GM12878 (cell line): ENCODE measurements around the gene ADAMTS2. TPM values are rescaled to one million over a fixed set of nuclear protein-coding genes. Genes with fewer than 3 reads are reported as not detected.

ENCODE experiments used
- ATAC-seq: fragments of 200-7000 bp; cut with Tn5 transposase; 3 replicates; pipeline ENCODE4 v1.9.1; 2020; ENCODE audit warnings: mild to moderate bottlenecking, moderate library complexity
- BruUV-seq: library from RNA; stranded (reverse); fragments of 400-500 nt; replicated peaks from 2 replicates; lab custom pipeline; 2021; lab: Mats Ljungman, UMichigan
- CTCF ChIA-PET: fragments of 300-600 bp; sonication (Branson Sonifier 250); formaldehyde crosslinking; extraction: SDS; loops from one replicate; lab custom pipeline; 2021; ENCODE audit warnings: inconsistent platforms; lab: Yijun Ruan, JAX
- POLR2A ChIA-PET: fragments of 350-600 bp; formaldehyde crosslinking; extraction: SDS; loops from one replicate; lab custom pipeline; 2021; ENCODE audit warnings: inconsistent platforms; lab: Charles Lee
- RAD21 ChIA-PET: fragments of 300-600 bp; sonication (Branson Sonifier 250); formaldehyde crosslinking; loops from one replicate; lab custom pipeline; 2023; ENCODE audit warnings: antibody characterized with exemption; ENCODE audit not compliant: unreplicated experiment; lab: Charles Lee
- SMC1A ChIA-PET: fragments of 300-600 bp; sonication (Branson Sonifier 250); formaldehyde crosslinking; loops from one replicate; lab custom pipeline; 2023; ENCODE audit not compliant: unreplicated experiment, uncharacterized antibody; lab: Charles Lee
- DNase-seq: peaks from one replicate; pipeline ENCODE4 v3.0.0-alpha.2; 2011; ENCODE audit warnings: low read depth, low spot score
- FAIRE-seq: peaks from 3 replicates; lab custom pipeline; 2011; peaks lifted over from hg19 to GRCh38; lab: Jason Lieb, UNC
- H2AFZ ChIP-seq: 2 replicates; pipeline ENCODE4 v1.6.0; 2011; ENCODE audit warnings: low read depth, low read length, control low read depth; ENCODE audit not compliant: control insufficient read depth
- H3K27ac ChIP-seq: 2 replicates; pipeline ENCODE4 v1.5.1; 2011; ENCODE audit warnings: control low read depth; ENCODE audit not compliant: control insufficient read depth, insufficient read depth
- H3K27me3 ChIP-seq, 2 experiments: replicated peaks in 1 of 2; 2 replicates each; pipeline versions ENCODE4 v1.6.0 to v1.6.1; 2011; ENCODE audit warnings: low read length in 1 of 2; ENCODE audit not compliant: control insufficient read depth in 2 of 2, insufficient read depth in 2 of 2
- H3K36me3 ChIP-seq, 2 experiments: 2 replicates each; pipeline ENCODE4 v1.5.1; 2011; ENCODE audit warnings: low read length in 1 of 2; ENCODE audit not compliant: control insufficient read depth in 2 of 2, insufficient read depth in 2 of 2
- H3K4me1 ChIP-seq: 2 replicates; pipeline ENCODE4 v1.6.1; 2011; ENCODE audit warnings: mild to moderate bottlenecking, low read length, moderate library complexity, mixed read lengths; ENCODE audit not compliant: control insufficient read depth, insufficient read depth
- H3K4me2 ChIP-seq: 2 replicates; pipeline ENCODE4 v1.6.0; 2011; ENCODE audit warnings: control low read depth; ENCODE audit not compliant: control insufficient read depth, insufficient read depth
- H3K4me3 ChIP-seq: fragments of 200-600 bp; sonication (generic); 2 replicates; pipeline ENCODE4 v1.5.1; 2016
- H3K79me2 ChIP-seq: 2 replicates; pipeline ENCODE4 v1.6.0; 2011; ENCODE audit warnings: low read length; ENCODE audit not compliant: control insufficient read depth, insufficient read depth
- H3K9ac ChIP-seq: 2 replicates; pipeline ENCODE4 v1.8.0; 2011; ENCODE audit warnings: low read length, control low read depth, mixed read lengths; ENCODE audit not compliant: control insufficient read depth, insufficient read depth
- H3K9me3 ChIP-seq: replicated peaks from 3 replicates; pipeline ENCODE4 v1.5.1; 2011; ENCODE audit warnings: mild to moderate bottlenecking, low read length; ENCODE audit not compliant: control insufficient read depth, insufficient read depth
- H4K20me1 ChIP-seq: 2 replicates; pipeline ENCODE4 v1.6.0; 2011; ENCODE audit not compliant: control insufficient read depth, insufficient read depth
- ATF7 ChIP-seq: fragments of 450-650 bp; IDR thresholded peaks from 2 replicates; pipeline ENCODE4 v1.6.1; 2016; ENCODE audit warnings: low read depth, mild to moderate bottlenecking
- BRCA1 ChIP-seq: IDR thresholded peaks from 2 replicates; pipeline ENCODE4 v1.6.1; 2011; ENCODE audit warnings: low read depth, low read length, improper control_type of control experiment
- CHD1 ChIP-seq: IDR thresholded peaks from 2 replicates; pipeline ENCODE4 v1.6.1; 2012; ENCODE audit warnings: low read depth, low read length, improper control_type of control experiment
- MEF2B ChIP-seq: fragments of 450-650 bp; IDR thresholded peaks from 2 replicates; pipeline ENCODE4 v1.6.1; 2018; ENCODE audit warnings: mild to moderate bottlenecking, moderate library complexity; ENCODE audit not compliant: partially characterized antibody, poor library complexity, severe bottlenecking
- MTA2 ChIP-seq: fragments of 450-650 bp; IDR thresholded peaks from 2 replicates; pipeline ENCODE4 v1.6.1; 2016; ENCODE audit warnings: low read depth, mild to moderate bottlenecking, moderate library complexity
- NFYA ChIP-seq: IDR thresholded peaks from 2 replicates; pipeline ENCODE4 v1.6.1; 2011; ENCODE audit warnings: low read depth, mild to moderate bottlenecking, low read length, improper control_type of control experiment, borderline replicate concordance
- PKNOX1 ChIP-seq: fragments of 450-650 bp; IDR thresholded peaks from 2 replicates; pipeline ENCODE4 v1.6.1; 2016; ENCODE audit warnings: mild to moderate bottlenecking
- RELA ChIP-seq: fragments of 450-650 bp; IDR thresholded peaks from 2 replicates; pipeline ENCODE4 v1.8.0; 2014; ENCODE audit warnings: borderline replicate concordance; ENCODE audit not compliant: partially characterized antibody
- SPI1 ChIP-seq: IDR thresholded peaks from 2 replicates; pipeline ENCODE4 v1.6.1; 2011; ENCODE audit warnings: low read depth, mild to moderate bottlenecking, low read length, moderate library complexity, borderline replicate concordance; ENCODE audit not compliant: insufficient read depth
- SRF ChIP-seq, 2 experiments: IDR thresholded peaks; 2 replicates each; pipeline ENCODE4 v1.6.1; 2011; ENCODE audit warnings: low read depth in 2 of 2, low read length in 2 of 2, mild to moderate bottlenecking in 1 of 2, moderate library complexity in 1 of 2
- WRNIP1 ChIP-seq: IDR thresholded peaks from 2 replicates; pipeline ENCODE4 v1.6.1; 2011; ENCODE audit warnings: low read depth, low read length, improper control_type of control experiment, borderline replicate concordance
- YBX1 ChIP-seq: fragments of 450-650 bp; IDR thresholded peaks from 2 replicates; pipeline ENCODE4 v1.6.1; 2016; ENCODE audit warnings: antibody characterized with exemption
- ZBTB11 ChIP-seq: fragments of 450-650 bp; formaldehyde crosslinking; IDR thresholded peaks from 2 replicates; pipeline ENCODE4 v1.5.0; 2022; ENCODE audit warnings: mild to moderate bottlenecking, missing genetic modification characterization
- ZNF217 ChIP-seq: fragments of 450-650 bp; IDR thresholded peaks from 2 replicates; pipeline ENCODE4 v1.6.1; 2017; ENCODE audit warnings: antibody characterized with exemption, mild to moderate bottlenecking
- ZNF622 ChIP-seq: fragments of 450-650 bp; IDR thresholded peaks from 2 replicates; pipeline ENCODE4 v1.6.1; 2017; ENCODE audit warnings: mild to moderate bottlenecking, inconsistent platforms
- ZSCAN29 ChIP-seq: fragments of 450-650 bp; IDR thresholded peaks from 2 replicates; pipeline ENCODE4 v1.6.1; 2017; ENCODE audit warnings: mild to moderate bottlenecking, moderate library complexity
- WGBS: methylation state at CpG from one replicate; pipeline ENCODE4 v1.1.6; 2016; ENCODE audit warnings: low lambda C conversion rate; ENCODE audit not compliant: insufficient replicate concordance, insufficient coverage; ENCODE audit errors: missing lambda C conversion rate; 5-methylcytosine and 5-hydroxymethylcytosine counted together
- in situ Hi-C: fragments of 300-500 bp; cut with MboI; formaldehyde crosslinking; loops from 9 replicates; pipeline ENCODE4 v1.14.3; 2018; ENCODE audit warnings: mixed read lengths
- intact Hi-C: fragments of 100-400 bp; cut with micrococcal nuclease; formaldehyde crosslinking; loops from one replicate; pipeline ENCODE4 v1.14.2; 2022; ENCODE audit not compliant: unreplicated experiment
- polyA plus RNA-seq, 11 experiments: library from polyadenylated mRNA; depleted of rRNA in 4 of 11; unstranded in 6 of 11; stranded (reverse) in 5 of 11; fragments of >200 nt; fragmentation: Nextera tagmentation in 4 of 11; fragmentation: Illumina TruSeq in 1 of 11; extraction: Ambion mirVana in 4 of 11; extraction: Trizol in 1 of 11; gene quantifications; 1 replicate in 1 of 11; 2 replicates in 10 of 11; pipeline versions ENCODE4 v1.2.1 to v1.2.3, GENCODE V29; 2011 to 2016; ENCODE audit warnings: inconsistent platforms in 2 of 11, missing spikeins in 2 of 11, low read depth in 1 of 11
- total RNA-seq, 4 experiments: library from RNA; depleted of rRNA in 3 of 4; stranded (reverse); fragments of >200 nt in 3 of 4; fragmentation: Illumina TruSeq in 1 of 4; extraction: Trizol in 1 of 4; gene quantifications; 2 replicates each; pipeline versions ENCODE4 v1.2.1 to v1.2.3, GENCODE V29; 2013 to 2021

ADAMTS2 gene
- total and polyA plus RNA-seq, 10 of the 15 experiments (the other 5 are each of a cell fraction or from before 2014, with no cell fraction given) = 0.03 to 0.05 TPM; not detected in 8

GRCh38 chr5:179186801-179187200 lies 158.5 kb downstream of the ADAMTS2 start:
- in situ Hi-C loops (no loop called here), intact Hi-C loops (no loop called here)
- Histone ChIP-seq H4K20me1 (no peaks in the 10 kb centered on the region), H3K9me3 (no peaks in the 10 kb centered on the region; the same call in 2 of the 3 replicates), H3K27ac (no peak overlapping the region), H3K79me2 (no peaks in the 10 kb centered on the region), H2AFZ (no peak overlapping the region), H3K27me3 (no peaks in the 10 kb centered on the region), H3K4me3 (no peak overlapping the region), H3K9ac (no peak overlapping the region), H3K36me3 (no peaks in the 10 kb centered on the region), H3K4me1 (no peaks in the 10 kb centered on the region), H3K4me2 (no peak overlapping the region)
- ATAC-seq (no peak), DNase-seq (no peak), FAIRE-seq (no peak)
- BruUV-seq = no TSS peak
- TF ChIP-seq CHD1 = no peak
- no peak for TF ChIP-seq NFYA
- no peak for TF ChIP-seq ZNF622
- no peak for TF ChIP-seq BRCA1
- TF ChIP-seq YBX1 = no peak
- no peak for TF ChIP-seq RELA
- no peak for TF ChIP-seq MEF2B
- TF ChIP-seq MTA2 = no peak
- no peak for TF ChIP-seq WRNIP1
- 17% methylated on average over 2 of the region's 12 CpGs for WGBS
- CTCF ChIA-PET = no interaction called here
- POLR2A ChIA-PET = no interaction called here
- SMC1A ChIA-PET = no interaction called here
- RAD21 ChIA-PET = no interaction called here

- 46% methylated on average over 8 of the region's 8 CpGs for WGBS
- in situ Hi-C loops (no loop called here), intact Hi-C loops (no loop called here)
- Histone ChIP-seq H3K4me1 (no peaks in the 10 kb centered on the region), H3K27me3 (no peaks in the 10 kb centered on the region), H3K36me3 (no peaks in the 10 kb centered on the region), H3K9ac (no peak overlapping the region), H3K79me2 (no peaks in the 10 kb centered on the region), H3K4me2 (no peak overlapping the region), H3K4me3 (no peak overlapping the region), H4K20me1 (no peaks in the 10 kb centered on the region), H3K9me3 (no peaks in the 10 kb centered on the region; the same call in 2 of the 3 replicates), H2AFZ (no peak overlapping the region), H3K27ac (no peak overlapping the region)
- ChIA-PET CTCF (no interaction called here), RAD21 (no interaction called here), SMC1A (no interaction called here), POLR2A (no interaction called here)
- no peak for DNase-seq
- no TSS peak for BruUV-seq
- ATAC-seq = no peak
- no peak for FAIRE-seq
- no peak for TF ChIP-seq NFYA
- TF ChIP-seq ZBTB11 (CRISPR knock-in tag) = no peak
- TF ChIP-seq SPI1 = no peak
- TF ChIP-seq ATF7 = no peak
- no peak for TF ChIP-seq PKNOX1
- no peak for TF ChIP-seq ZSCAN29
- TF ChIP-seq ZNF217 = no peak
- TF ChIP-seq SRF (IDR thresholded peaks at IDR 0.05; ENCODE audit: low read depth in 2 of 2, low read length in 2 of 2) = no peak
These were observed 159.3 kb downstream of the ADAMTS2 start for GRCh38 chr5:179185941-179186411.
